OCI-LY1 (cell line): ENCODE results near the gene SP3.

Source experiments
- H2AFZ ChIP-seq: fragments of 200-600 bp; sonication (generic), shearing (Covaris generic); 2 replicates; pipeline ENCODE4 v1.6.0; 2014; ENCODE audit warnings: antibody characterized with exemption, mild to moderate bottlenecking, low read length
- H3F3A ChIP-seq: fragments of 200-600 bp; sonication (generic), shearing (Covaris generic); 2 replicates; pipeline ENCODE4 v1.6.0; 2014; ENCODE audit warnings: mild to moderate bottlenecking, antibody characterized with exemption, low read length, moderate library complexity; ENCODE audit not compliant: insufficient read depth
- H3K27ac ChIP-seq: fragments of 200-600 bp; sonication (generic); 2 replicates; pipeline ENCODE4 v1.5.1; 2014; ENCODE audit warnings: low read length, mixed run types, mild to moderate bottlenecking, low read depth; ENCODE audit not compliant: poor library complexity, severe bottlenecking
- H3K27me3 ChIP-seq: fragments of 200-600 bp; sonication (generic); 2 replicates; pipeline ENCODE4 v1.6.0; 2014; ENCODE audit warnings: antibody characterized with exemption, mild to moderate bottlenecking, low read length, moderate library complexity; ENCODE audit not compliant: insufficient read depth
- H3K36me3 ChIP-seq: fragments of 200-600 bp; sonication (generic); 2 replicates; pipeline ENCODE4 v1.6.1; 2014; ENCODE audit warnings: mild to moderate bottlenecking, antibody characterized with exemption, low read length, moderate library complexity, mixed read lengths; ENCODE audit not compliant: insufficient read depth
- H3K4me1 ChIP-seq: fragments of 200-600 bp; sonication (generic); 2 replicates; pipeline ENCODE4 v1.5.1; 2014; ENCODE audit warnings: mild to moderate bottlenecking, low read length, moderate library complexity; ENCODE audit not compliant: insufficient read depth, severe bottlenecking
- H3K4me2 ChIP-seq: fragments of 200-600 bp; sonication (generic), shearing (Covaris generic); 2 replicates; pipeline ENCODE4 v1.6.1; 2014; ENCODE audit warnings: low read length
- H3K4me3 ChIP-seq: fragments of 200-600 bp; sonication (generic); 2 replicates; pipeline ENCODE4 v1.5.1; 2014; ENCODE audit warnings: low read length, low read depth, mild to moderate bottlenecking, mixed read lengths; ENCODE audit not compliant: poor library complexity, severe bottlenecking
- H3K79me2 ChIP-seq: fragments of 200-600 bp; shearing (Covaris generic); 2 replicates; pipeline ENCODE4 v1.6.1; 2016; ENCODE audit warnings: mixed run types, low read length, mixed read lengths; ENCODE audit not compliant: insufficient read depth
- H3K9ac ChIP-seq: fragments of 200-600 bp; sonication (generic), shearing (Covaris generic); 2 replicates; pipeline ENCODE4 v1.6.1; 2014; ENCODE audit warnings: mild to moderate bottlenecking, low read length, mixed read lengths
- H3K9me2 ChIP-seq: fragments of 200-600 bp; sonication (generic), shearing (Covaris generic); 2 replicates; pipeline ENCODE4 v1.6.1; 2014; ENCODE audit warnings: low read depth, mild to moderate bottlenecking, low read length, mixed read lengths
- H3K9me3 ChIP-seq: fragments of 200-600 bp; shearing (Covaris generic); 2 replicates; pipeline ENCODE4 v1.6.1; 2014; ENCODE audit warnings: low read length, mixed read lengths
- H4K20me1 ChIP-seq: fragments of 200-600 bp; sonication (generic), shearing (Covaris generic); 2 replicates; pipeline ENCODE4 v1.6.0; 2016; ENCODE audit warnings: mild to moderate bottlenecking, low read length; ENCODE audit not compliant: insufficient read depth
- EZH2 ChIP-seq: fragments of 200-600 bp; sonication (generic), shearing (Covaris generic); IDR thresholded peaks from 2 replicates; pipeline ENCODE4 v1.8.0; 2017; ENCODE audit warnings: borderline replicate concordance, mixed run types, mild to moderate bottlenecking, antibody characterized with exemption, low read length, moderate library complexity, mixed read lengths
- TF ChIP-seq, protein P1 (sequence below): fragments of 200-600 bp; sonication (generic), shearing (Covaris generic); IDR thresholded peaks from 2 replicates; pipeline ENCODE4 v1.5.1; 2017; ENCODE audit warnings: mild to moderate bottlenecking, antibody characterized with exemption, low read length, moderate library complexity, mixed read lengths

Gene SP3

DNA sequence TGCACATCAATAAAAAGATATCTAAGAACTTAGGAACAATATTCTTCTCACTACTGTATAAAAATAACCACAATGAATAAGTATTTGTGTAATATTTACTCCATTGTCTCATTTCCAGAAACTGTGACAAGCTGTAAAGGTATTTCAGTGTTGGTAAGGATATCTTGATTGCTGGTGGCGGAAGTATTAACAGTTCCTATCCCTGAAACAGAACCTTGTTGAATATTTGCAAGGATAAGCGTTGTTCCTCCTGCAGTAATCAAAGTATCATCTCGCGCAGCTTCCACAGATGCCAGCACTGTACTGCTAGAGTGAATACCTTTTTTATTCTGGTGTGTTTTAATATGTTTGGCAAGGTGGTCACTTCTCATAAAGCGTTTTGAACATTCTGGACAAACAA, 55.3 kb downstream of the SP3 start:
- Histone ChIP-seq H3K27ac (no peak overlapping the region), H3K4me3 (no peak overlapping the region), H3K4me2 (no peak overlapping the region), H3K79me2 (peaks cover 2% of the 10 kb centered on the region; the same call in 1 of the 2 replicates), H3K36me3 (peaks cover 95% of the 10 kb centered on the region), H3F3A (no peaks in the 10 kb centered on the region), H3K9me2 (no peaks in the 10 kb centered on the region), H4K20me1 (no peaks in the 10 kb centered on the region), H3K9ac (no peak overlapping the region), H2AFZ (no peak overlapping the region), H3K27me3 (no peaks in the 10 kb centered on the region), H3K9me3 (no peaks in the 10 kb centered on the region), H3K4me1 (no peaks in the 10 kb centered on the region)
- TF ChIP-seq, protein P1, sequence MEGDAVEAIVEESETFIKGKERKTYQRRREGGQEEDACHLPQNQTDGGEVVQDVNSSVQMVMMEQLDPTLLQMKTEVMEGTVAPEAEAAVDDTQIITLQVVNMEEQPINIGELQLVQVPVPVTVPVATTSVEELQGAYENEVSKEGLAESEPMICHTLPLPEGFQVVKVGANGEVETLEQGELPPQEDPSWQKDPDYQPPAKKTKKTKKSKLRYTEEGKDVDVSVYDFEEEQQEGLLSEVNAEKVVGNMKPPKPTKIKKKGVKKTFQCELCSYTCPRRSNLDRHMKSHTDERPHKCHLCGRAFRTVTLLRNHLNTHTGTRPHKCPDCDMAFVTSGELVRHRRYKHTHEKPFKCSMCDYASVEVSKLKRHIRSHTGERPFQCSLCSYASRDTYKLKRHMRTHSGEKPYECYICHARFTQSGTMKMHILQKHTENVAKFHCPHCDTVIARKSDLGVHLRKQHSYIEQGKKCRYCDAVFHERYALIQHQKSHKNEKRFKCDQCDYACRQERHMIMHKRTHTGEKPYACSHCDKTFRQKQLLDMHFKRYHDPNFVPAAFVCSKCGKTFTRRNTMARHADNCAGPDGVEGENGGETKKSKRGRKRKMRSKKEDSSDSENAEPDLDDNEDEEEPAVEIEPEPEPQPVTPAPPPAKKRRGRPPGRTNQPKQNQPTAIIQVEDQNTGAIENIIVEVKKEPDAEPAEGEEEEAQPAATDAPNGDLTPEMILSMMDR: no peak
- TF ChIP-seq EZH2: no peak

DNA sequence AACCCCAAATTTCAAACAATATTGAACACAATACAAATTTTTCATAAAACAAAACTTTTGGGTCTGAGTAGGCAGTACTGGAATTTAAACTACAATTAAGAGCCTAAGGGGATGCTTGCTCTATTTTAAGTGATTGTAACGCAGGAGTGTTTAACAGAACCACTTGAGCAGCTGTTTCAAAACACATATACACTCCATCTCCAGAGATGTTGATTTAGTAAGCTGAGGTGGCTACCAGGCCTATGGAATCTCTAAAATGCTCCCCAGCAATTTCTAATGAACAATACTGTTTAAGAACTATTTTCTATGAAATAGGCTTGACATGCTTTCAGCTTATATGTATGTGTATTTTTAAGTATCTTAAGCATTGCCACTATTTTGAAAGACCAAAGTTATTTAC, 58.5 kb downstream of the SP3 start:
- Histone ChIP-seq H3F3A (no peaks in the 10 kb centered on the region), H3K4me1 (no peaks in the 10 kb centered on the region), H2AFZ (no peak overlapping the region), H4K20me1 (no peaks in the 10 kb centered on the region), H3K4me3 (no peak overlapping the region), H3K9ac (no peak overlapping the region), H3K9me2 (no peaks in the 10 kb centered on the region), H3K27ac (no peak overlapping the region), H3K9me3 (no peaks in the 10 kb centered on the region), H3K36me3 (peaks cover 82% of the 10 kb centered on the region), H3K27me3 (no peaks in the 10 kb centered on the region), H3K79me2 (no peaks in the 10 kb centered on the region), H3K4me2 (no peak overlapping the region)
- TF ChIP-seq, protein P1: no peak
- no peak for TF ChIP-seq EZH2

DNA sequence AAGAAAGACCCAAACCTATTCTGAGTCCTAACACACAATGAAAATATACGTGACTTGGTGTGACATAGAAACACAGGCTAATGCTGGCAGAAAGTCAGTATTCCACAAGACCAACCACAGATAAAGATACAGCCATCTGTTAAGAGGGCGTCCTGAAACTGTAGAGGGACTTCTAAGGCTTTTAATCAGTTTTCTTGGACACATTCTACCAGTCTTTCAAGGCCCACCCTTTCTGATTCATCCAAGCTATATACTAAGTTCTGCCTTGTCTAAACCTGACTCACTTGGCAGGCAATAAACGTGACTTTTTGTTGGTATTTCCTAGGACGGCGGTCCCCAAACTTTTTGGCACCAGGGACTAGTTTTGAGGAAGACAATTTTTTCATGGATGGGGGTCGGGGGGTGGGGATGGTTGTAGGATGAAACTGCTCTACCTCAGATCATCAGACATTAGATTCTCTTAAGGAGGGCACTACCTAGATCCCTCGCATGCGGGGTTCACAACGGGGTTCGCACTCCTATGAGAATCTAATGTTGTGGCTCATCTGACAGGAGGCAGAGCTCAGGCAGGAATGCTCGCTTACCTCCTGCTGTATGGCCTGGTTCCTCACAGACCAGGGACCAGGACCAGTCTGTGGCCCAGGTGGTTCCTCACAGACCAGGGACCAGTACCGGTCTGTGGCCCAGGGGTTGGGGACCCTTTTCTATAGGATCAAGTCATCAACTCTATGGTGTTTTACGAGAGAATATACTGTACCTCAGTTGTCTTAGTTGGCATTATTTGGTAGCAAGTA, 61.4 kb downstream of the SP3 start:
- H3K9me3 ChIP-seq: no peaks in the 10 kb centered on the region
- H3K36me3 ChIP-seq: peaks cover 54% of the 10 kb centered on the region
- TF ChIP-seq, protein P1: no peak
- no peak for TF ChIP-seq EZH2
- H3K4me2 ChIP-seq: no peak overlapping the region
- H3F3A ChIP-seq: no peaks in the 10 kb centered on the region
- H3K27ac ChIP-seq: no peak overlapping the region
- H3K79me2 ChIP-seq: no peaks in the 10 kb centered on the region
- H2AFZ ChIP-seq: no peak overlapping the region
- H3K9me2 ChIP-seq: no peaks in the 10 kb centered on the region
- H3K4me3 ChIP-seq: no peak overlapping the region
- no peak overlapping the region for H3K9ac ChIP-seq
- H4K20me1 ChIP-seq: no peaks in the 10 kb centered on the region
- H3K27me3 ChIP-seq: no peaks in the 10 kb centered on the region
- H3K4me1 ChIP-seq: peaks cover 14% of the 10 kb centered on the region
